Tibial nerve (tissue), 3 donors: ENCODE data around the gene CMIP.

Source experiments
- CTCF ChIP-seq, 5 experiments: fragments of 200-600 bp in 3 of 5; fragments of 450-650 bp in 2 of 5; sonication (generic) in 3 of 5; IDR thresholded peaks; one replicate each; pipeline ENCODE4 v1.5.1; 2016 to 2019; ENCODE audit warnings: antibody characterized with exemption in 5 of 5, mild to moderate bottlenecking in 3 of 5, moderate library complexity in 2 of 5
- POLR2A ChIP-seq, 2 donors: fragments of 450-650 bp; IDR thresholded peaks; one replicate each; pipeline ENCODE4 v1.6.1; 2017; ENCODE audit warnings: antibody characterized with exemption in 2 of 2, mild to moderate bottlenecking in 2 of 2, moderate library complexity in 2 of 2

GRCh38 chr16:81564421-81564911 is 119.9 kb downstream of the CMIP start:
- TF ChIP-seq POLR2A (IDR thresholded peaks at IDR 0.05) (no peak), CTCF (IDR thresholded peaks at IDR 0.05) (no peak)
